ENCODE results near the gene DCAF12.

DNA sequence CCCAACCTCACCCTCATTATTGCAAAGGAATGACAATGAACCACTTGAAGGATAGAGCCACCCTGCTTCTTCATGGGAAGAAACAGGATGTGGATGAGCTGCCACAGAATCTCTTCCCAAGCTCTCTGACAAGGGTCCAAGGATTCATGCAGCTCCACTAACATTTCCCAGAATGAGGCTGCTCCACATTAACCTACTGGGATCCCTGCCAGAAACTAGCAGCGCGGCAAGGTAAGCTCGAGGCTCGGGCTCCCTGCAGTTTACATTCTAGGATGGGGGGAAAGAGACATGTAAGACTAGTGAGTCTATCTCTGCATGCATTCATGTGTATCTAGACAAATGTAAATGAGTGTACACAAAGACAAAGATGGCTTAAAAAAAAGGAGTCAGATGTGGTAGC lies 12.1 kb downstream of the DCAF12 start:
- TF ChIP-seq POLR2AphosphoS5 (IDR thresholded peaks at IDR 0.05), result no peak
- no peak for TF ChIP-seq RAD21 (conservative IDR thresholded peaks at IDR 0.05)
- TF ChIP-seq, protein P1, sequence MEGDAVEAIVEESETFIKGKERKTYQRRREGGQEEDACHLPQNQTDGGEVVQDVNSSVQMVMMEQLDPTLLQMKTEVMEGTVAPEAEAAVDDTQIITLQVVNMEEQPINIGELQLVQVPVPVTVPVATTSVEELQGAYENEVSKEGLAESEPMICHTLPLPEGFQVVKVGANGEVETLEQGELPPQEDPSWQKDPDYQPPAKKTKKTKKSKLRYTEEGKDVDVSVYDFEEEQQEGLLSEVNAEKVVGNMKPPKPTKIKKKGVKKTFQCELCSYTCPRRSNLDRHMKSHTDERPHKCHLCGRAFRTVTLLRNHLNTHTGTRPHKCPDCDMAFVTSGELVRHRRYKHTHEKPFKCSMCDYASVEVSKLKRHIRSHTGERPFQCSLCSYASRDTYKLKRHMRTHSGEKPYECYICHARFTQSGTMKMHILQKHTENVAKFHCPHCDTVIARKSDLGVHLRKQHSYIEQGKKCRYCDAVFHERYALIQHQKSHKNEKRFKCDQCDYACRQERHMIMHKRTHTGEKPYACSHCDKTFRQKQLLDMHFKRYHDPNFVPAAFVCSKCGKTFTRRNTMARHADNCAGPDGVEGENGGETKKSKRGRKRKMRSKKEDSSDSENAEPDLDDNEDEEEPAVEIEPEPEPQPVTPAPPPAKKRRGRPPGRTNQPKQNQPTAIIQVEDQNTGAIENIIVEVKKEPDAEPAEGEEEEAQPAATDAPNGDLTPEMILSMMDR (IDR thresholded peaks at IDR 0.05; ENCODE audit: poor library complexity, severe bottlenecking), result no peak
- no peak for TF ChIP-seq EZH2 (IDR thresholded peaks at IDR 0.05; ENCODE audit: borderline replicate concordance, insufficient read depth, low read length, poor library complexity, severe bottlenecking)

Measured in neural cell (in vitro differentiated cells).